NB4 (cell line): ENCODE data around the gene SPC24.

Source experiments
- CTCF ChIP-seq: IDR thresholded peaks from one replicate; pipeline ENCODE4 v1.5.1; 2012; ENCODE audit warnings: low read depth, low read length
- POLR2A ChIP-seq: IDR thresholded peaks from 2 replicates; pipeline ENCODE4 v1.6.1; 2011; ENCODE audit warnings: mild to moderate bottlenecking; ENCODE audit not compliant: insufficient read length; ENCODE audit errors: extremely low read depth

- TF ChIP-seq POLR2A (no peak), CTCF (no peak)
Observed at GRCh38 chr19:11180346-11180745, 24.8 kb upstream of the SPC24 start.
